Activated CD4-positive, CD25-positive, alpha-beta regulatory T cell (primary cell): Measurements from ENCODE around the gene FGGY.
"Not testable (repeated sequence)": the region's sequence is repeated elsewhere in the genome, so short reads cannot be mapped to it uniquely, and the experiment has no call there.

Source experiments
- DNase-seq, 4 experiments: peaks; one replicate each; lab custom pipeline; 2025; lab: John Stamatoyannopoulos, UW

FGGY gene

GRCh38 chr1:59580257-59580656 lies 283.4 kb downstream of the FGGY start:
- no peak for DNase-seq

DNA sequence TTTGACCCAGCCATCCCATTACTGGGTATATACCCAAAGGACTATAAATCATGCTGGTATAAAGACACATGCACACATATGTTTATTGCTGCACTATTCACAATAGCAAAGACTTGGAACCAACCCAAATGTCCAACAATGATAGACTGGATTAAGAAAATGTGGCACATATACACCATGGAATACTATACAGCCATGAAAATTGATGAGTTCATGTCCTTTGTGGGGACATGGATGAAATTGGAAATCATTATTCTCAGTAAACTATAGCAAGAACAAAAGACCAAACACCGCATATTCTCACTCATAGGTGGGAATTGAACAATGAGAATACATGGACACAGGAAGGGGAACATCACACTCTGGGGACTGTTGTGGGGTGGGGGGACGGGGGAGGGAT lies 295.5 kb downstream of the FGGY start:
- not testable (repeated sequence) for DNase-seq

GRCh38 chr1:59592924-59593323 lies 296.0 kb downstream of the FGGY start:
- DNase-seq, result no peak

DNA sequence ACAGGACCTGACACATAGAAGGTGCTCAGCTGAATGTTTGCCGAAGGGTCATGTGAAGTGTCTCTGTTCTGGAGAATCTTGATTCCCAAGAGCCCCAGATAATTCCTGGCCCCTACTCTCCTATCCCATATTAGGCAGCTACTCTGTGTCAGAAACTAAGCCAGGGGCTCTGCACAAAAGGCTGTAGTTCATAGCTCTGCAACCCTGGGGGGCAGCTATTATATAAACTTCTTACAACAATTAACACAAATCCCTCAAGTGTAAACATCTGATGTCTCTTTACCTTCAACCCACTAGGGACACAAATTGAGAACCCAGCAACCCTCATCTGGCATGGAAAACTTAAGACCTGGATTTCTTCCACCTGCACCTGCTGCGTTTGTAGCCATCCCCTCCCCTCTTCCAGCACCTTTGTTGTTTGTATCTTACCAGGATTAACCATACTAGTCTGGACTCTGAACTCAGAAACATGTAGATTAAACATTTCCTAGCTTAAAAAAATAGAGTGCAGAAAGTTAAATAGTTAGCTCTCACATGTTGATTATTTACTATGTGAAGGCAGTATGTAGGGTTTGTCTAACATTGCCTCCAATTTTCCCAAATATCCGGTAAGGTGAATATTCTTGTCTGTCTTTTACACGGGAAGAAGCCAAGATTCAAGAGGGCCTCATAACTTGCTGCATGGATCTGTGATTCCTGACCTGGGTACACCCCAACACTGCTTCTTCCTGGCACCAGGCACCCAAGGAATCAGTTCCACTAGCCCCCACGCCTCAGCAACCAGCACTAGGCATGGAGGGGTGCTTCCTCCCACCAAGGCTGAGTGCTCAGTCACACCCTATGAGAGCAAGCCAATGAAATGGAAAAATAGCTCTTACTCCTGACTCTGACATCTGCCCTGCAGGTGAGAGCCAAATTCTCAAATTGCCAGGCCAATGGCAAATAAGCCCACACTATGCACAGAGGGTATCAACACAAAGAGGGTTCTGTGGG lies 297.2 kb downstream of the FGGY start:
- no peak for DNase-seq

GRCh38 chr1:59595774-59596173 lies 298.9 kb downstream of the FGGY start:
- DNase-seq, result no peak

DNA sequence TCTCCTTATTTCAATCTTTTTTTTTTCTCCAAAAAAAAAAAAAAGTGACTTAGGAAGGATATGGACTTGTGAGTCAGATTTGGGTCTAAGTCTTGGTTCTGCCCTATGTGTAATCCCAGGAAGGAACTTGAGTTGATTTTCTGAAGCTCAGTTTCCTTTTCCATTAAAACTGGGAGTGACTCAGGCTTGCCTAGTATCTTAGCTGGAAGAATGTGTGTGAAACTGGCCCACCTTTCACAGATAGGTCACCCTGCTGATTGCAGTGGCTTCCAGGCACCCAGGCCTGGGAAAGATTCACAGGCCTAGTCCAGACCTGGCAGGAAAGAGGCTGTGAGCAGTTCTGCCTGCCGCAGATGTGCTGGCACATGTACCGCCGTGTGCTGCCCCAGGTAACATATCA lies 299.5 kb downstream of the FGGY start:
- DNase-seq, result no peak

DNA sequence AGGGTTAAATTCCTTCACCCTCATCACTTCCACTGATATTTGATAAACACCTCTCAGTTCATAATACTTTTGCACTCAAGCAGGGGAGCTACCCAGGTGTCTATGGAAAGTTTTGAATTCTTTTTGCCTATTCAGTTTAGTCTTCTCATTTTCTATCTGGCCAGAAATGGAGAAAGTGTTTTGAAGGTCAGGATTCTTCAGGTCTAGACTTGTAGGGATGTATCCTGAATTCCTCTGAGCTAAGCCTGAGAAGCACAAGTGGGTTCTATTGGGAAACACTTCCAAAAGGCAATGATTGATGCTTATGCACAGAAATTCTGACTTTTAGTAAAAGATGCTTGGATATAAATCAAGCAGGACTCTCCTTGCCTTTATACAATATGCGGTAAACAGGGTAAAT lies 300.1 kb downstream of the FGGY start:
- no peak for DNase-seq

GRCh38 chr1:59597420-59598119 lies 300.7 kb downstream of the FGGY start:
- no peak for DNase-seq

DNA sequence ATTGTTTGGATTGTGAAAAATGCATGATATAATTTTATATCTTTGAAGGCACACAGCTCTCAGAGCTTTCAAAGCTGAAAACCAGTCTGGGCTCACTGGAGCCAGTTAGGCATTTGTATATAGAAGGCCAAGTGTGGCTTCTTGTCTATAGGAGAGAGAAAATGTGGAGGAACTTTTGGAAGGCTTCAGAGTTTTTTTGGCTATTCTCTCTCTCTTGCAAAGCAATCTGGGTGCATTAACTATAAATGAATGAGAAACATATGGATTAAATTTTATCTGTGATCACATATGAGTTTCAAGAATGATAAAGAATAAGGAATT lies 301.2 kb downstream of the FGGY start:
- no peak for DNase-seq

- DNase-seq, result no peak
Observed at GRCh38 chr1:59601041-59601441, 304.1 kb downstream of the FGGY start.

- DNase-seq, result no peak
Observed at GRCh38 chr1:59601811-59602210, 304.9 kb downstream of the FGGY start.

GRCh38 chr1:59604191-59604590 lies 307.3 kb downstream of the FGGY start:
- DNase-seq, result no peak

DNA sequence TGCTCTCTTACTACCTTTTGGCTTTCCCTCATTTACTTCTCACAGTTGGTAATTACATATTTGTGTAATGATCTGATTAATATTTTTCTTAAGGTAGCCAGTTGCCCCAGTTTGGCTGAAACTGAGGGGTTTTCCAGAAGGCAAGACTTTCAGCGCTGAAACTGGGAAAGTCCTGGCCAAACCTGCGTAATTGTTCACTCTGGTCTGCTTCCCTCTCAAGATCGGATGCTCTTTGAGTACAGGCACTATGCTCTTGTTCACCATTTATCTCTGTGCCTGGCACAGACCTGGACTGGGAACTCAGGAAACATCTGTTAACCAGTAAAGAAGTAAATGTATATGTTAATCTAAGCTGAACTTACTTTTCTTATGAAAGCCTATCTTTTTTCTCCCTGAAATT lies 308.3 kb downstream of the FGGY start:
- no peak for DNase-seq

DNA sequence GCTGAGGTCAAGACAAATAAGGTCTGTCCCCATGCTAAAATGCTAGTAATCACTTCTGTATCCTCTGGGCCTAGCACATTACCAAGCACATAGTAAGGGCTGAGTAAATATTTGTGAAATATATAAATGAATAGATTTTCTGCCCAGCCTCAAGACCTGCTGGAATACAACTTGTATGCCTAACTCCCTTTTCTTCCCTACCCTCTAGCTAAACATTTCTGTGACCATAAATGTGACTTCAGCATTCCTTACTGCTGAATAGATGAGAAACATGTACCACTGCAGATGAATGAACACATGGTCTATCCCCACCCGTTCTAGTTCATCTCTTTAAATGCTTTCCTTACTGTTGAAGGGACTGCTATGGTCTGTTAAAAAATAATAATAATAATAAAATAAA lies 308.9 kb downstream of the FGGY start:
- DNase-seq, result no peak

DNA sequence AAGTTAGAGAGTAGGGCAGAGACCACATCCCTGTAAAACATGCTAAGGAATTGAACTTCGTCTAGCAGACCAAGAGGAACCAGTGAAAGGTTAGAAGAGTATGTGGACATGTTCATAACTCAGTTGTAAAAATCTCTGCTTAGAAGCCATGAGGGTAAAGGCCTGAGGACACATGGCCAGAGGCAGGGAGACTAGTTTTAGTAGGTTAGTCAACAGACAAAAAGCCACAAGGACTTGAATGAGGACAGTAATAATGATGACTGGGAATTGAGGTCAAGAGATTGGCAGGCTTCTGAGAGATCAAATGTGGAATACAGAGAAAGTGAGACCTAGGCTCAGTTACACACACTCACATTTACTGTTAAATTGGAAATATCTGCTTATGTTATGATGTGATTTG lies 312.4 kb downstream of the FGGY start:
- no peak for DNase-seq

DNA sequence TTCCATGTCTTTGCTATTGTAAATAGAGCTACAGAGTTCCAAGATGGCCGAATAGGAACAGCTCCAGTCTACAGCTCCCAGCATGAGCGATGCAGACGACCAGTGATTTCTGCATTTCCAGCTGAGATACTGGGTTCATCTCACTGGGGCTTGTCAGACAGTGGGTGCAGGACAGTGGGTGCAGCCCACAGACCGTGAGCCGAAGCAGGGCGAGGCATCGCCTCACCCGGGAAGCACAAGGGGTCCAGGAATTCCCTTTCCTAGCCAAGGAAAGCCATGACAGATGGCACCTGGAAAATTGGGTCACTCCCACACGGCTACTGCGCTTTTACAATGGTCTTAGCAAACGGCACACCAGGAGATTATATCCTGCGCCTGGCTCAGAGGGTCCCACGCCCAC lies 313.6 kb downstream of the FGGY start:
- not testable (repeated sequence) for DNase-seq

- DNase-seq, result no peak
Observed at GRCh38 chr1:59617434-59617833, 320.5 kb downstream of the FGGY start.

- no peak for DNase-seq
Observed at GRCh38 chr1:59619557-59619956, 322.7 kb downstream of the FGGY start.

DNA sequence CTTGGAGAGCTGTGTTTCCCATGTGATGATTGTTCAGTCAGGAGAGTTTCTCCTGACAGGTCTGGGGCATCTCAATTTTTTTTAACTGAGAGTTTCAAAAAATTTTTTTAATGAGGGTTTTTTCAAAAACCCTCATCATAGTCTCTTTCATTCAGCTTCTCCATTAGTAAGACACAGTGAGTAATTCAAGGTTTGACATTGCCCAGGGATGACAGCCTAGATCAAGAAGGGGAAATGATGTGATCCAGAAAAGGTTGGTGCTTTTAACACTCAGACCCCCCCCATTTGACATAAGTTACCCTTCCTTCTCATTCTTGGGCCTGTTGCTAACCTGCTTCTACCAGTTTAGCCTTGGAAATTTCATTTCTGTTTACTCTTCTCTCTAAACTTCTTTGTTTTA lies 328.5 kb downstream of the FGGY start:
- DNase-seq, result no peak

- DNase-seq, result no peak
Observed at GRCh38 chr1:59631561-59632255, 334.8 kb downstream of the FGGY start.

- no peak for DNase-seq
Observed at GRCh38 chr1:59635097-59635496, 338.2 kb downstream of the FGGY start.

DNA sequence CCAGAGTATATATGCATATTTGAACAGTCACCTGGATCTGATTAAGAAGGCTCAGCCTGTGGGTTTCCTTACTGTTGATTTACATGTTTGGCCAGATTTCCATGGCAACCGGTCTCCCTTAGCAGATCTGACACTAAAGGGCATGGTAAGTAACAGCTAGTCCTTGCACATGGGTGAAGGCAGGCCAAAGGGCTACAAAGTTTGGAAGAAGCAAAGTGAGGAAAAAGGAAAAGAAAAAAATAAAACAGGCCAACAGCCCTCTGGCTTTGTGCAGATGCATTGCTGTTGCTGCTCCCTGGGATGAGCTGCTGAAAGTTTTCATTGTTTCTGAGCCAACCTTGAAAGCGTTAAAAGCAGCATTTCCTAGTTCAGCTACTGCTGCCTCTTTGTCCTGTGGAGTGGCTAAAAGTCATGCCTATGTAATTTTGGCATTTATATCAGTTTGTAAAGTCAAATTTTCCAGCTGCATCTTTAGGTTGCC lies 341.4 kb downstream of the FGGY start:
- no peak for DNase-seq

GRCh38 chr1:59639266-59639665 lies 342.4 kb downstream of the FGGY start:
- no peak for DNase-seq
